GM19193 (cell line): ENCODE measurements around the gene ZNF438.

Source experiments
- POLR2A ChIP-seq: IDR thresholded peaks from 4 replicates; pipeline ENCODE4 v1.6.1; 2011; ENCODE audit not compliant: insufficient read depth, insufficient read length; ENCODE audit errors: extremely low read depth

ZNF438 gene

DNA sequence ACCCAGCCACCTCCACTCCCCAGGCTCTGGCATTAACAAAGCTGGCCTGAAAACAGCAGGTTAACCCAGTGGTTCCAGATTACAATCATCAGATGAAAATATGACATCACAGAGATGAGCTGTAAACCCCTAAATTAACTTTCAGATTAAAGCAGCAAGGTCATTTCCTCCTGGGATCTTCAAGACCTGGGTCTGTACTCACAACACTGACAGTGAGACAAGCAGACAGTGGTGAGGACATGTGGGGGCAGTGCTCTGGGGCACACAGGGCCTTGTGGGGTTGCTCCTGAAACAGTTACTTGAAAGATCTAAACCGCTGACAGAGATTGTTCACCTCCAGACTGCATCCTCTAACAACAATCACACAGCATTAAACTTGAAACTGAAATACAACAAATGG lies 134.1 kb downstream of the ZNF438 start:
- TF ChIP-seq POLR2A: no peak

DNA sequence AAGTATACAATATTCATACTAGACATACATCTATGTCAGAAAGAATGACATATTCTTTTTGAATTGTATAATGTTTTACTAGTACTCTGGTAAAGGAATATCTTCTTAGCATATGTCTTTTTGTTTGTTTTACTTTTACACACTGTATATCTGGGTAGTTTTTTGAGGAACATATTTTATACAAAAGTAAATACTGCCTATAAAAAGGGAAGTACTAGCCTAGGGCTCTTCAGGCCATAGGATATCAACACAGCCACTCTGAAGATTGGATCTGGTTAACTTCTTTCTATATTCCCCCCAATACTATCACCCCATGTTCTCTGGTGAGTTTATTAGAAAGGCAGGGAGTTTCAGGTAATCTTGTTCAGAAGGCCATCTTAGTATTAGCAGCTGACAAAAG lies 134.6 kb downstream of the ZNF438 start:
- TF ChIP-seq POLR2A: no peak

DNA sequence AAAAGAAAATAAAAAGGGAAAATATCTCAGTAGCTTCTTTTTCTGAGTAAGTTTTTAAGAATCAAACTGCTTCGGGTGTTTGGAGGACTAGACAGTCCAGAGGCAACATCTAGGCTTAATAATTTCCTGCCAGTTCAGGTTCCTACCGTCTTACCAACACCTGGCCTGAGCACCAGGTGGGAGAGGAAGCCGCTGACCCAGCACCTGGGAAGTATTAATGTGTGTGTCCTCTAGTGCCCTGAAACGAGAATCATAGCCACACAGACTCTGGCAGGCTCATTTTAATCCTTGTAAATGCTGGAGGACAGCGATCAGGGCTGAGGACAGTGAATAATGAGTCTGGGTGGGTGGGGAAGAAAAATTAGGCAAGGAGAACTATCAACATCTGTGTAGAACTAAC lies 137.4 kb downstream of the ZNF438 start:
- no peak for TF ChIP-seq POLR2A

DNA sequence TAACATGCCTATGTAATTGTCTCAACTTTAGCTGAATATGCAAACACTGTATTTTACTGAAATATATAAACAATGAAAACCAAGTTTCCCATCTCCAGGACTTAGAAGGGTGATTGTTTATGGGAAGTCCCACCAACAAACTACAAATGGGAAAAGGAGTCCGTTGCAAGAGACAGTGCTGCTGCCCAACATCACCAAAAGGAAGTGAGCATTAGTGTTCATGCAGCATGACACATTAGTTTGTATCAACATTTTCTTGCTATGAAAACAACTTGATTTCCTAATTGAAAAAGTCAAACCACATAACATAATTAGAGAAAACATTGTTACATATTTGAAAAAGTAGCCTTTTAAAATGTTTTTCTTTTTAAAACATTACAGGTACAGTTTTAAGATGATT lies 138.5 kb downstream of the ZNF438 start:
- no peak for TF ChIP-seq POLR2A

DNA sequence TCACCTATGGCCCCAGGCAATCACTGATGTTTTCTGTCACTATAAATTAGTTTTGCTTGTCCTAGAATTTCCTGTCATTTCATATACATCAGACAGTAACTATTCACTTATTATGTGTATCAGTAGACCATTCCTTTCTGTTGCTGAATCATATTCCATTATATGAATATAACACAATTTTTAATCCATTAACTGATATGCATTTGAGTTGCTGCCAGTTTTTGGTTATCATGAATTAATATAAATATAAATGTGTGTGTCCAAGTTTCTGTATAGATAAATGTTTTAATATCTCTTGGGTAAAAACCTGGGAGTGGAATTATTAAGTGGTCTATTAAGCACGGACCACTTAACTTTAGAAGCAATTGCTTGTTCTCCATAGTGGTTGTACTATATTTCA lies 143.8 kb downstream of the ZNF438 start:
- no peak for TF ChIP-seq POLR2A

DNA sequence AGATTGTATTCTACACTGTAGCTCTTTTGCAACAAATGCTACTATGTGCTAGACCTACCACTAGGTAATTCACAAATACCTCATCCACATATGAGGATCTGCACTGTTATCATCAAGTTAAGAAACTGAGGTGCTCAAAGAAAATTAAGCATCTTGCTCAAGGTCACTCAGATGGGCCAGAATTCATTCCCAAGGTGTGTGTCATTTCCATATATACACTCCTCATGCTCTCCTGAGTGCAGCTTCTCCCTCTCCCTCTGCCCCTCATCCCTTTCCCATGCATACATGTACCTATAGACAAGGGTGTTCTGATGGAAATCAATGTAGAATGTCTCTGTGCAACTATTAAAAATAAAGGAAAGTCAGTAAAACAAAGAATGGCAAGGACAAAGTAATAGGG lies 146.2 kb downstream of the ZNF438 start:
- TF ChIP-seq POLR2A: no peak

DNA sequence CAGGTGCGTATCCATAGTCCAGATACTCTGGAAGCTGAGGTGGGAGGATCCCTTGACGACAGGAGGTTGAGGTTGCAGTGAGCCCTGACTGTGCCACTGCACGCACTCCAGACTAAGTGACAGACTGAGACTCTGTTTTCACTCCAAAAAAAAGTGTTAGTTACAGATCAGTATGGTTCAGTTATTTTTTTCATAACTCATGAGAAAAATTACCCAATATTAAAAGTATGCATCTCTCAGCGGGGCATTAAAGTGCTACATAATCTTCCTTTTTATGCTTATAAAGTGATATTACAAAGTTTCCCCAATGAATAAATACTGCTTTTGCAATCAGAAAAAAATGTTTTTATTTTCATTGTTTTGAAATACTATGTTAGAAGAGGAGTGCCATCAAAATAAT lies 147.9 kb downstream of the ZNF438 start:
- TF ChIP-seq POLR2A: no peak

DNA sequence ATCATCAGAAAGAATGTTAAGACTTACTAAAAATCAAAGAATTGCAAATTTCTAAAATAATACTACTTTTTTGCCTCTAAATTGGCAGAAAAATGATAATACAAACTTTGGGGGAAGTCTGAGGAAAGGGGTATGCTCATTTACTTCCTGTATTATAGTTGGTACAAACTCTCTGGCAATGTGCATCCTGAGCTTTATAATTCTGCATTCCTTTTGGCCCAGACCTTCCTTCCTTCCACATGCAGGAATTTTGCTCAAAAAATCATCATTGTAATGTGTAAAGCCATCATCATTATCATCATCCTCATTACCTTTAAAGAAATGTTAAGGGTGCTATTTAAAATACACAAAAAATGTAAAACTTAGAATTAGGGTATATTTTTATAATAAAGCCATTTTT lies 148.5 kb downstream of the ZNF438 start:
- TF ChIP-seq POLR2A: no peak

DNA sequence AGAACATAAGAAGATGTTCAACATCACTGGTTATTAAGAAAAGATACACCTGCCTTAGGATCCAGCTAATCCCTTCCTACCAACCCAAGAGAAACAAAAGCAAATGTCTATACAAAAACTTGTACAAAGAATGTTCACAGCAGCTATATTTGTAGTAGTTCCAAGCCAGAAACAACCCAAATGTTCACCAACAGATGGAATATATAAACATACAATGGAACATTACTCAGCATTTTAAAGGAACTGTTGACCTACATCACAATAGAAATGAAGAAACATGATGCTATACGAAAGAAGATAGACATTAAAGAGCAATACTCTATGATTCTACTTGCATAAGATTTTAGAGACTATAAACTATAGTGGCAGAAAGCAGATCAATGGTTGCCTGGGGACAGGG lies 149.4 kb downstream of the ZNF438 start:
- TF ChIP-seq POLR2A: no peak

DNA sequence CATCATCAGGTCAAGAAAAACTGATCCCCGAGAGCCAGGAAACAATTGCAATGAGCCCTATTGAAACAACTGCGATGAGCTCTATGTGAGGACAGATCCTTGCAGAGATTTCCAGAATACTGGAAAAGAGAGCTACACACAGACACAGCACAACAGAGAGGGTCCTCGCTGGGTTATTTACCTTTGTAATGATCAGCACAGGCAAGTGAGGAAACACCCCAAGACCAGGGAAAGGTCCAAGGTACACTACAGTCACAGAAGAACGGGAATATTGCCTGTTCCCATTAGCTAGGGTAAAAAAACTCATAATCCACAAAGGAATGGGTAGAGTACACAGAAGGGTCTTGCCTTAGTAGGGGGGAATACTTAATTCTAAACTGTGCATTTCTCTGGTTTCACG lies 152.7 kb downstream of the ZNF438 start:
- no peak for TF ChIP-seq POLR2A

DNA sequence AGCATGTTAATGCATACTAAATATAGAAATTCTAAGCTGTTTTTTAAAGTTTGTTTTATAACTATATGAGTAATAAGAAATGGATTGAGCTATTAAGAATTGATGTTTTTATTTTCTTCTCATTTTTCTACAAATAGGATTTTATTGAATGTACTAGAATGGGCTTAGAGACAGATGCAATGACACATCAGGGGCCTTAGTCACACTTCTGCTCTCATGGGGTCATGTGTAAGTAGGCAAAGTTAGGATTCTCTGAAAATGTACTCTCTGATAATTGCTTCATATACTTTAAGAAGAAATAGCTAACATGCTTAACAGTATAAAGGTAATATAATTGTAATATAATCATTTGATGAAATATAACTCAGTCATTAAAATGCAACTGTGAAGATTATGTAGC lies 154.6 kb downstream of the ZNF438 start:
- no peak for TF ChIP-seq POLR2A

DNA sequence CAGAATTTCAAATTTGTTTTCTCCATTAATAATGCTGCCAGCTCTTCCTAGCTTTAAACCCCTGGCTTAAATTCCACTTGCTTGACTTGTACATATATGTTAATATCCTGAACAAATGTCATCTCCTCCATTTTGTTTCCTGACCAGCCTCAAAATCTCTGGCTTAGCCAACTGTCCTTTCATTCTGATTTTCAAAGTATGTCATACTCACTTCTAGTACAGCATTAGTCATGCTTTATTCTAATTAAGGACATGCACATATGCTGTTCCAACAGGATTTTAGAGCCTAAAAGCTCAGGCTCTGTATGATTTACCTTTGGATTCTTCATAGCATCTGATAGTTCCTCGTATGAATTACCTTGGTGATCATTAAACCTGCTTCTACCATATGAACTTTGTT lies 158.3 kb downstream of the ZNF438 start:
- TF ChIP-seq POLR2A: no peak

DNA sequence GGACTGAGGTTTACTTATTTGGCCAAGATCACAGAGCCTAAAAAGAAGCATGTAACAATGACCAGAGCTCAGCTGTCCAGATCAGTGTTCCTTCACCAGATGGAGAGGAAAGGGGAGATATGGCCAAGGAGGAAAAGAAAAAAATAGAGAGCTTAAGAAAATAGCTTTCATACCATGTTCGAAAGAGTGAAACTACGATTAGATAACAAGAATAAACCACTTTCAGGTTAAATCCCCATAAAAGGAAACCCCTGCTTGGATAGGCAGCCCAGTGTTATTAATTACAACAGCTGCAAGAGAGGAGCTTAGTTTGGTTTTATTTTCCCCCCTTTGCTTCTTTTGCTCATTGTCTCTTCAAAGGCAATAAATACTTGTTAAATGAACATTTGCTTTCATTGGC lies 160.8 kb downstream of the ZNF438 start:
- no peak for TF ChIP-seq POLR2A

DNA sequence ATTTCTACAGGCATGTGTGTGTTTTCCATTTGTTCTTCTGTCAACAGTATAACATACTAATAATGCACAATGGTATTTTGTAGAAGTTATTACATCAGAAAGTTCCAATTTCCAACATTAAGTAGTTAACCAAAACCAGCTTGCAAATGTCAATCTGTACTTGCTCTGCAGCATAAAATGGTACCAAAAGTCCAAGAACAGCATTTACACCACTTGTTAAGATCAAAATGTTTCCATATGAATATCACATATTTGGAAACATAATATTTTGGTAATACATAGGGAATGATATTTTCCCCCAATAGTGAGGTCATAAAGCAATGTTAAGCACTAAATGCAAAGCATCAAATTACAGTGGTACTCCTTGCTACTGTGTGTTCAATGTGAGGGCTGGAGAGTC lies 162.1 kb downstream of the ZNF438 start:
- no peak for TF ChIP-seq POLR2A

DNA sequence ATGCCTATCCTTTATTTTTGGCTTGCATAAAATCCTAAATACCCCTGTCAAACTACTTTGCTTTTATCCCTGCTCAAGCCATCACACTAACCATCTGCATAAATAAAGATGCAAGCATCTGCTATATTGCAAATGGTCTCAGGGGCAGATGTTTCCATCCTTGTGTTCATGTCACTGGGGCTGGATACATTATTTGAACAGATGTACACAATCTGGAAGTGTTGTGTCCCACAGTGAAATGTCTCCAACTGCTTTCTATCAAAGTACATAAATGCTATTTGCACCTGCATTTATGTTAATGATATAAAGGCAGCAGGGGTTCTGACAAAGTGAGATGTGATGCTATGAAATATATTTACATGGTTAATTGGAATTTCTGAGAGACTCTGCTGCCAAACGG lies 163.1 kb downstream of the ZNF438 start:
- no peak for TF ChIP-seq POLR2A

DNA sequence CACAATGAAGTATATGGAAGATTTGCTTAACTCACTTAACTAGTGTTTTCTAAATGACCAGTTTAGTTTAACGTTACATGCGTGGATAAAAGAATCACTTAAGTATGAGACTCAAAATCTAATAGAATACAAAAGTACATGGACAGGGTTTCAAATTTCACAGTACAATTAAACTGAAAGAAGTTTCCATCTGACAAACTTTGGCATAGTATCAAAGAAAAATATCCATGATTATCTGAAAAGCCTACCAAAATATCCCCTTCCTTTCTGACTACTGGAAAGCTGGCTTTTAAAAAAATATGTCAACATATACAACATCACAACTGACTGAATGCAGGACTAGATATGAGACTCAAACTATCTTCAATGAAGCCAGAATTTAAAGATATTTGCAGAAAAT lies 164.8 kb downstream of the ZNF438 start:
- no peak for TF ChIP-seq POLR2A

DNA sequence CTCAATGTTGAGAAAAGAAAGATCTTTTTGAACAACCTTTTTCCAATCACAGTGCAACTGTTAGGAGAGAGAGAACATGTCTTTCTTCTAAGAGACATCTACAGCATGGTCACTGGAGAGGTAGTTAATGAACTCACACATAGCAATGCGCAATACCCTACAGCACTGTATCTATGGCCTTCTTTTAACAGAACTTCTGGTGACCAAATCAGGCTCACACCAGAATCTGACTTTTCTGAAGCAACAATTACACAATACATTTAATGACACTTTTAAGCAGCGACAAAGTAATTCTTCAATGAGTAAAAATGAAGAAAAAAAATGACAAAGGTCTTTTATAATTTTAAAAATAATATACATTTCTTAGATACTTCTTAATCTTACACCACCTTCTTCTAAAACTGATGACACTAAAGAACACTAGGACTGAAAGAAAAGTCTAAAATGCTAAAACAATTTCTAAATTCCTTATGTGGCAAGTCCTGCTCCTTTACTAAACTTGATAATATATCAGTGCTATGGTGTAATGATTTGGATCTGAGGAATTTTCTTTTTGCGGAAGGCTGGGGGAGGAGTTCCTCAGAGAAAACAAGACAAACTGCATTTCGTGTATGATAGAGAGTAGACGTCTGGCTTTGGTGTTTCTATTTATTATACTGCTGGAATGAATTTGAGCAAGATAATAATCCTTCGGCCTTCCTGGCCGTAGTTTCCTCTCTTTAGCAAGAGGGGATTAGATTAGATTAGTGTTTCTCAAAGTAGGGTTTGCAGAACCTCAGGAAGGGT lies 166.3 kb downstream of the ZNF438 start:
- TF ChIP-seq POLR2A: no peak

DNA sequence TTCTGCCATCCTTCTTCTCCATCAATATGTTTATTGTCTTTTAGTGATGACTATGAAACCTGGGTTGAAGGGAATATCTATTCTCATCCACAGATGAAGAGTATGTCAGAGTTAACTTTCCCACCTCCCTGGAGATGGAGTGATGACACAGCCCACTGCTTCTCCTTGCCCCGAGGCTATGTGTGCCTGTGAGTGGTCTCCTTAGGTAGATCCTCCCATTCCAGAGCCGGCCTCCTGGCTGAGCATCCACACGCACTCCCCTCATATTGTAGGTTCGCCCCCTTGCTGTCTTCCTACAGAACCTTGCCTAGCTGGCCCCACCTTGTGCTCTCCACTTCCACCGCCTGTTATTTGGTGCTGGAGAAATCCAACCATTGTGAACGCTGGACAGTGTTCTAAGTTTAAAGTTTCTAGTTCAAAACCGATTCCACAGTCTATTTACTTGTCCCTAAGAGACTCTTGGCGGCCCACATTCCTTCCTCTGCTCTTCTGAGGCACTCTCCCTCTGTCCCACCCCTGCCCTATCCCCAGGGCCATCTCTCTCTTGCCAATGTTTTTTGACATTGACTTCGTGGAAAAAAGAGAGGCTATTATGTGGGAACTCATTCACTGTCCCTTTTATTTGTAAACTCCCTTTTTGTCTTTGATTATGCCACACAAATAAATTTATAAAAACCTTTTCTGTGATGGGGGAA lies 168.0 kb downstream of the ZNF438 start:
- no peak for TF ChIP-seq POLR2A

DNA sequence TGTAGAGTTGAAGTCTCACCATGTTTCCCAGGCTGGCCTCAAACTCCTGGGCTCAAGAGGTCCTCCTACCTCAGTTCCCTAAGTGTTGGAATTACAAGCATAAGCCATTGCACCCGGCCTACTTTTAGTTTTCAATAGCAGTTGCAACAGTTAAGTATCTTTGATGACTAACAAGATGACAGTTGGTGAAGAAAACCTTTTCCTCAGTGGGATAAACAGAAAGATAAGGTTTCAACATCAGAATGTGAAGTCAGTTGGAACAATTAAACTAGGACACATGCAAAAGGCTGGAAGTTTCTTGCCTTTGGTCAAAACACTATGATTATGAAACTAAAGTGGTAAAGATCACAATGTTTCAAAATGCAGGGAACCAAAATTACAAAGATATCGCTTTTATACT lies 169.2 kb downstream of the ZNF438 start:
- no peak for TF ChIP-seq POLR2A
